MM.1S (cell line): ENCODE data around the gene LMAN1.

Experiments
- DNase-seq: peaks from one replicate; pipeline ENCODE4 v3.0.0-alpha.2; 2015
- H2AFZ ChIP-seq: fragments of 300-600 bp; sonication (generic); 2 replicates; pipeline ENCODE4 v1.6.0; 2016; ENCODE audit warnings: antibody characterized with exemption, low read length
- H3F3A ChIP-seq: fragments of 300-600 bp; sonication (generic); 2 replicates; pipeline ENCODE4 v1.6.1; 2016; ENCODE audit warnings: mild to moderate bottlenecking, antibody characterized with exemption, low read length, moderate library complexity, mixed read lengths; ENCODE audit not compliant: insufficient read depth
- H3K27ac ChIP-seq: fragments of 300-600 bp; sonication (generic); 2 replicates; pipeline ENCODE4 v1.5.1; 2016; ENCODE audit warnings: mild to moderate bottlenecking, low read length
- H3K27me3 ChIP-seq: fragments of 300-600 bp; sonication (generic); replicated peaks from 2 replicates; pipeline ENCODE4 v1.6.0; 2016; ENCODE audit warnings: low read length; ENCODE audit not compliant: insufficient read depth
- H3K36me3 ChIP-seq: fragments of 300-600 bp; sonication (generic); replicated peaks from 2 replicates; pipeline ENCODE4 v1.6.1; 2016; ENCODE audit warnings: mild to moderate bottlenecking, low read length, mixed read lengths; ENCODE audit not compliant: insufficient read depth
- H3K4me1 ChIP-seq: fragments of 300-600 bp; sonication (generic); 2 replicates; pipeline ENCODE4 v1.6.1; 2016; ENCODE audit warnings: low read length, mixed read lengths
- H3K4me2 ChIP-seq: fragments of 300-600 bp; sonication (generic); 2 replicates; pipeline ENCODE4 v1.6.0; 2016; ENCODE audit warnings: low read depth, low read length
- H3K4me3 ChIP-seq: fragments of 300-600 bp; sonication (generic); 2 replicates; pipeline ENCODE4 v1.5.1; 2016; ENCODE audit warnings: low read length, mixed read lengths
- H3K79me2 ChIP-seq: fragments of 300-600 bp; sonication (generic); 2 replicates; pipeline ENCODE4 v1.6.1; 2016; ENCODE audit warnings: mixed run types, low read length, mixed read lengths
- H3K9ac ChIP-seq: fragments of 300-600 bp; sonication (generic); 2 replicates; pipeline ENCODE4 v1.6.1; 2016; ENCODE audit warnings: low read length, mixed read lengths
- H3K9me2 ChIP-seq: fragments of 300-600 bp; sonication (generic); replicated peaks from 2 replicates; pipeline ENCODE4 v1.6.1; 2016; ENCODE audit warnings: mild to moderate bottlenecking, low read length, mixed read lengths; ENCODE audit not compliant: insufficient read depth
- H3K9me3 ChIP-seq: fragments of 300-600 bp; sonication (generic); replicated peaks from 2 replicates; pipeline ENCODE4 v1.6.1; 2016; ENCODE audit warnings: mild to moderate bottlenecking, low read length, mixed read lengths; ENCODE audit not compliant: insufficient read depth
- H4K20me1 ChIP-seq: fragments of 300-600 bp; sonication (generic); 2 replicates; pipeline ENCODE4 v1.6.1; 2016; ENCODE audit warnings: mild to moderate bottlenecking, low read length, moderate library complexity, mixed read lengths; ENCODE audit not compliant: insufficient read depth
- CTCF ChIP-seq: fragments of 300-600 bp; sonication (generic); IDR thresholded peaks from 2 replicates; pipeline ENCODE4 v1.5.1; 2016; ENCODE audit warnings: antibody characterized with exemption, low read length, mixed read lengths
- EZH2 ChIP-seq: fragments of 300-600 bp; sonication (generic); optimal IDR thresholded peaks from 2 replicates; pipeline ENCODE3; 2017; ENCODE audit warnings: low read depth, mild to moderate bottlenecking, antibody characterized with exemption, low read length, mixed read lengths
- EZH2phosphoT487 ChIP-seq: fragments of 300-600 bp; sonication (generic); IDR thresholded peaks from 2 replicates; pipeline ENCODE4 v1.6.1; 2018; ENCODE audit warnings: antibody characterized with exemption, low read length

Gene LMAN1

DNA sequence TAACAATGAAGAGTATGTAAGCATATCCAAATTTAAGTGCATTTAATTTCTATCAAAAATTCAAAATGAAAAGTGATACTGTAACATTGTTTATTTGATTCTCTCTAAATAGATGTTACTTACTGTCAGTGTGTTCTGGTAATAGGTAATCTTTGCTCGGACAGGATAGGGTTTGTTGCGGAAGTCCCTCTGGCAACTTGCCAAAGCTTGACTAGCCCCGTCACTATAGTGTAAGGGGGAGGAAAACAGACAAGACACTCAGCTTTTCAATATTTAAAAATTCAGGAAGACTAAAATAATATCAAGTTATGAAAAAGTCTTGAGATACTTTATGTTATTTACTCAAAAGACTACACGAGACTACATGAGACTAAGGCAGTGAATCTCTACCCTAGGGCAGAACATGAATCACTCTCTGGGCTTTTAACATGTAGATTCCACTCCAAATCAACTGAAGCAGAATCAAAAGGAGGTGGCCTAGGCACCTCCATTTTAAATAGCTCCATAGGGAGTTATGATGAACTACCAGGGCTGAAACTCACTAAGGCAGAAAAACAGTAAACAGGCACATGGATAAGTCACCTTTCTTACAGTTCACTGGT, 5.9 kb downstream of the LMAN1 start:
- no peak for TF ChIP-seq EZH2phosphoT487
- TF ChIP-seq EZH2 = no peak
- TF ChIP-seq CTCF = no peak
- Histone ChIP-seq H3K9me3 (no peaks in the 10 kb centered on the region), H4K20me1 (no peaks in the 10 kb centered on the region), H3K4me3 (no peak overlapping the region), H3K9me2 (no peaks in the 10 kb centered on the region), H2AFZ (no peak overlapping the region), H3F3A (peaks cover 3% of the 10 kb centered on the region), H3K79me2 (peaks cover 73% of the 10 kb centered on the region), H3K4me2 (no peak overlapping the region), H3K9ac (no peak overlapping the region), H3K27me3 (no peaks in the 10 kb centered on the region), H3K4me1 (peaks cover 11% of the 10 kb centered on the region), H3K27ac (no peak overlapping the region), H3K36me3 (peaks cover 50% of the 10 kb centered on the region)
- no peak for DNase-seq

- Histone ChIP-seq H3K9me3 (no peaks in the 10 kb centered on the region), H3K9ac (no peak overlapping the region), H3K9me2 (no peaks in the 10 kb centered on the region), H3K27ac (no peak overlapping the region), H3K4me3 (no peak overlapping the region), H3K27me3 (no peaks in the 10 kb centered on the region), H4K20me1 (no peaks in the 10 kb centered on the region), H3K4me2 (no peak overlapping the region), H3K79me2 (peaks cover 69% of the 10 kb centered on the region), H3F3A (no peaks in the 10 kb centered on the region), H3K4me1 (peaks cover 10% of the 10 kb centered on the region), H2AFZ (no peak overlapping the region), H3K36me3 (peaks cover 58% of the 10 kb centered on the region)
- DNase-seq = no peak
- no peak for TF ChIP-seq EZH2
- TF ChIP-seq EZH2phosphoT487 = no peak
- TF ChIP-seq CTCF = no peak
Observed at GRCh38 chr18:59352250-59352855, 6.7 kb downstream of the LMAN1 start.

DNA sequence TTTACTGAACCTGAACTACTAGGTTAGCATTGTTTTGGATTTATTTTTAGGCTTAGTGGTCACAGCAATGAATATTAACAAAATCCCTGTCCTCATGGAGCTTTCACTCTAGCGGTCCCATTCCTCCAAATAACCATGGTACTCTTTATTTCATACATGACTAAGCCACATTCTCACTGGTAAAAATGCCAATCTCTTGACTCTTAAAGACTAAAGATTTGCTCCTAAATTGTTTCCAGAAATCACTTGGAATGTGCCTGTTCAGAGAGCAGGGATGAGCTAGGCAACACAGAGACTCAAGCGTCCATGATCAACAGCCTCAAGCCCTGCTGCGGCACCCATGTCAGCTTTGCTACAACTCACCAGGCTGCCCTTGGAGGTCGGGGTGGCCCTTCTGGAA, 13.5 kb downstream of the LMAN1 start:
- H3K36me3 ChIP-seq = peaks cover 51% of the 10 kb centered on the region
- no peak overlapping the region for H2AFZ ChIP-seq
- no peak overlapping the region for H3K4me2 ChIP-seq
- no peaks in the 10 kb centered on the region for H3K9me2 ChIP-seq
- no peaks in the 10 kb centered on the region for H3K27me3 ChIP-seq
- peaks cover 14% of the 10 kb centered on the region for H3K4me1 ChIP-seq
- H4K20me1 ChIP-seq = no peaks in the 10 kb centered on the region; the same call in 1 of the 2 replicates
- no peak for DNase-seq
- H3K9ac ChIP-seq = no peak overlapping the region
- TF ChIP-seq CTCF (no peak), EZH2 (no peak), EZH2phosphoT487 (no peak)
- no peak overlapping the region for H3K27ac ChIP-seq
- H3K9me3 ChIP-seq = no peaks in the 10 kb centered on the region
- no peak overlapping the region for H3K4me3 ChIP-seq
- H3F3A ChIP-seq = peaks cover 5% of the 10 kb centered on the region; the same call in 1 of the 2 replicates
- peaks cover 69% of the 10 kb centered on the region for H3K79me2 ChIP-seq
